Breast epithelium (tissue), 3 donors: Measurements from ENCODE around the gene ASAP2.

Experiments
- CTCF ChIP-seq, 3 donors: fragments of 450-650 bp; IDR thresholded peaks; one replicate each; pipeline ENCODE4 v1.5.1; 2016 to 2017; ENCODE audit warnings: antibody characterized with exemption in 3 of 3, mild to moderate bottlenecking in 3 of 3, moderate library complexity in 3 of 3
- POLR2A ChIP-seq: fragments of 450-650 bp; IDR thresholded peaks from one replicate; pipeline ENCODE4 v1.6.1; 2016; ENCODE audit warnings: antibody characterized with exemption, mild to moderate bottlenecking, moderate library complexity
- POLR2AphosphoS5 ChIP-seq, 3 donors: sonication (generic); formaldehyde crosslinking; IDR thresholded peaks; one replicate each; pipeline ENCODE4 v1.6.1; 2017; ENCODE audit warnings: antibody characterized with exemption in 3 of 3

- no peak for TF ChIP-seq CTCF (IDR thresholded peaks at IDR 0.05)
- TF ChIP-seq POLR2A, result no peak
- no peak for TF ChIP-seq POLR2AphosphoS5 (IDR thresholded peaks at IDR 0.05)
Measured at GRCh38 chr2:9306911-9307310, 100.3 kb downstream of the ASAP2 start.
